Cardiac fibroblast (primary cell): ENCODE measurements around the gene SETBP1.
A peak's percentile ranks its signal among the peaks of the same experiment; 100 is the strongest.

Experiments used
- DNase-seq, 2 donors: peaks; one replicate each; pipeline versions ENCODE4 v3.0.0 to v3.0.0-alpha.2; 2010; ENCODE audit warnings: low read depth in 2 of 2
- H3K4me3 ChIP-seq, 2 donors: replicated peaks in 1 of 2; 1 replicate in 1 of 2; 2 replicates in 1 of 2; pipeline ENCODE4 v1.5.1; 2011; ENCODE audit warnings: low read depth in 2 of 2, low read length in 2 of 2, mild to moderate bottlenecking in 2 of 2, moderate library complexity in 1 of 2
- CTCF ChIP-seq: IDR thresholded peaks from one replicate; pipeline ENCODE4 v1.5.1; 2011; ENCODE audit warnings: low read depth, mild to moderate bottlenecking, low read length, inconsistent platforms

The SETBP1 gene

DNA sequence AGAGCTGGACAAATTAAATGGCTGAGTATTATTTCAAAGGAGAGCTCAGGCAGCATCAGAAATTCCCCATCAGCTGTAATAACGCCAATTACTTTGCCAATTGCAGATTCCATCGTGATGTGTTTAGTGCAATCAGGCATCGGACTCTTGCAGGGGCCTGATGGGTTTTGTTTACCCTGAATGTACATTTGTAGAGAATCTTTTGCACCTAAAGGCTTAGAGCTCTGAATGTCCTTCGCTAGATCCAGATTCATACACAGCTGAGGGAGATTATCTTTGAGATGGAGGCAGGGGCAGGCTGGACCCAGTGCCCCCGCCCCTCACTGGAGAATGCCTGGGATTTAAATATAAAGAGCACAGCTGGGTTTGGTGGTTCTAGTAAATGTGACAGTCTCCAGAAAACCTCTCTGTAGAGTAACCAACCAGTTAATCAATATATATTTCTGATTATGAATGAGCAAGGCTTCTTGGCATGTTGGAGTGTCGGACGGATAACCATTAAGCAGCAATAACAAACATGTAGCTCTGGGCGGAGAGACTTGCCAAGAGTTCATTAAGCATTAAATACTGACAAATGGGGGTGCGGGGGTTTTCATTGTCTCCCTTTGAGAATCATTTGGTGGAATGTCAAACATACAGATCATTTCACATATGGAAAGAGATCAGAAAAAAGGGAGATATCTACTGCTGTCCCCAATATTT lies 200.9 kb downstream of the SETBP1 start:
- no peak for DNase-seq
- TF ChIP-seq CTCF: no peak
- H3K4me3 ChIP-seq: no peak overlapping the region

DNA sequence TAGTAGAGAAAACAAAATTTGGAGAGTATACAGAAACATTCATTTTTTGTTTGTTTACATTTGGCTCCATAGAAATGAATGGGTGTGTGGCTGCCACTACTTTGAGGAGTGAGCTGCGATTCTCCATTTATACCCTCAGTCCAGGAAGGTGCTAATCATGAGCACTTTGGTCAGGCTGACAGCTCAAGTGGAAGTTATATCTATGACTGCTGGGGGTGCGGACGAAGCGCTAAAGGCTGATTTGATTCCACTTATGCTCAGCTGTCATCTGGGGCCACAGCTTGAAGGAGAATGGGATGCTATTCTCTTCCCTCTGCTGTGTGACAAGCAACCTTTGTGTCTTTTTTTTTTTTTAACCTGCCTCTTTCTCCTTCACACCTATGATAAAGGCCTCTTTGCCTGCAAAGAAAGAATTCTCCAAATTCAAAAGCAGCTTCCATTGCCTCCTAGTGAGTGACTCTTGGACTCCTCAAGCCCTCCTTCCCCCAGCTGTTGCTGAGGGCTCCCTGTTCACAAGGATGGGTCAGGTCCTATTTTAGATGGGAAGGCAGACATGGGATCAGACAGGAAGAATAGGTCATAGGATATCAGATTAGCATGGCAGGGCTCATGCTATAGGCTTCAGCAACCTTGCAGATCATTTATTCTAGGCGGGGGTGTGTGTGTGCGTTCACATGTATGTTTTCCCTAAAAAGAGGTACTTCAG lies 201.6 kb downstream of the SETBP1 start:
- peak in 1 of 2 donors; percentile 5 for DNase-seq
- TF ChIP-seq CTCF: no peak
- H3K4me3 ChIP-seq: no peak overlapping the region

GRCh38 chr18:44883671-44884070 lies 203.0 kb downstream of the SETBP1 start:
- H3K4me3 ChIP-seq: no peak overlapping the region
- TF ChIP-seq CTCF: no peak
- no peak for DNase-seq

- H3K4me3 ChIP-seq: no peak overlapping the region
- DNase-seq: peak in 1 of 2 donors; percentile 12
- no peak for TF ChIP-seq CTCF
Measured at GRCh38 chr18:44884431-44884830, 203.7 kb downstream of the SETBP1 start.

DNA sequence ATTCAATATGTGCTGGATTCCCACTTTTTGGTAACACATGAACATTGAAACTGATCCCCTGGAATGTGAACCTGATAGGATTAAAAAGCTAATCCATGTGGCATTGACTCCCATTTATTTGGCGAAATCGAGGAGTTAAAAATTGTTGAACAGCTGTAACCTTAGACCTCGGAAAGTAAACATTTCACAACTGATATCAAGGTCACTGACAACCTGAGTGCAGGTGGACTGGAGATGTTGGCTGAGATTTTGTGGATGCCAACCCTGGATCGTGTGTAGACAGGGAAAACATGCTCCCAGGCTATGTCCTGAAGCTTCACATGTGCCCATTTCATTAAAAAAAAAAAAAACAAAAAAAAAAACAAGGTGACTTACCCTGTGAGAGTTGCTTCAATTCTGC lies 204.8 kb downstream of the SETBP1 start:
- DNase-seq: no peak
- no peak overlapping the region for H3K4me3 ChIP-seq
- TF ChIP-seq CTCF: no peak

DNA sequence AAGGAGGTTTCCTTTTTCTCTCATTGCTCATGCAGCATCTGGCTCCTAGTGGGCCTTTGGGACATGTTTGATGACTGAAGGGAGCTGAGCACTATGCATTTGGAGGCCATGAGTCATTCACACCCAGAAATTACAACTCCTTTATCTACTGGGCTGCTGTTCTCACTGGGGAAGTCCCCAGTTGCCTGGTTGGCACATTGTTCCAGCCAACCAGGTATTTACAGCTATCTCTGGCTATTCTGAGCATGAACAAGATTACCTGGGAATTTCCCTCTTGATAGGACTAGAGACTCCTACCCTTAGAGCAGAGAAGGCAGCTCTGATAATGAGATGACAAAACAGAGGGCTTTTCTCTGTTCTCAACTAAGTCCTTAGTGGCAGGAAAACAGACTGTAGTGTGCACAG lies 206.5 kb downstream of the SETBP1 start:
- TF ChIP-seq CTCF: no peak
- no peak overlapping the region for H3K4me3 ChIP-seq
- peak; percentile 56 to 79 for DNase-seq
